Subcutaneous adipose tissue (tissue), 4 donors: ENCODE results near the gene PHF20. TPM values are rescaled to one million over a fixed set of nuclear protein-coding genes. Genes with fewer than 3 reads are reported as not detected.

ENCODE experiments used
- CTCF ChIP-seq: fragments of 450-650 bp; IDR thresholded peaks from one replicate; pipeline ENCODE4 v1.5.1; 2016; ENCODE audit warnings: low read depth, mild to moderate bottlenecking, control low read depth, antibody characterized with exemption, moderate library complexity
- total RNA-seq, 4 donors: library from RNA; depleted of rRNA; stranded (reverse); fragments of >200 nt; gene quantifications; one replicate each; pipeline ENCODE4 v1.1.0, GENCODE V29; 2016

Gene PHF20
- total RNA-seq, 4 donors from 2014 or later = 35.5 to 61.6 (median 44.5) TPM

- TF ChIP-seq CTCF = no peak
Observed at GRCh38 chr20:35947907-35948306, 176.1 kb downstream of the PHF20 start.

GRCh38 chr20:35950093-35950492, 178.3 kb downstream of the PHF20 start:
- no peak for TF ChIP-seq CTCF

GRCh38 chr20:35952480-35953386, 180.9 kb downstream of the PHF20 start:
- TF ChIP-seq CTCF = no peak

GRCh38 chr20:35953387-35954199, 181.8 kb downstream of the PHF20 start:
- no peak for TF ChIP-seq CTCF

- TF ChIP-seq CTCF = no peak
Observed at GRCh38 chr20:35954200-35954906, 182.5 kb downstream of the PHF20 start, which contains the start of gene SCAND1. Gene SCAND1, minus strand, starts transcription at chr20:35954502. Its CDS starts 218 bp downstream, at chr20:35954284.

GRCh38 chr20:35954907-35955251, 183.1 kb downstream of the PHF20 start:
- TF ChIP-seq CTCF = no peak
